Ishikawa (cell line): Measurements from ENCODE around the gene ADARB1.

Experiments used
- CEBPB ChIP-seq: IDR thresholded peaks from 2 replicates; pipeline ENCODE4 v1.6.1; 2012
- FOXM1 ChIP-seq: IDR thresholded peaks from 2 replicates; pipeline ENCODE4 v1.6.1; 2012; ENCODE audit warnings: low read depth, borderline replicate concordance
- TAF1 ChIP-seq: IDR thresholded peaks from 2 replicates; pipeline ENCODE4 v1.6.1; 2012; ENCODE audit warnings: low read depth, mild to moderate bottlenecking
- TCF12 ChIP-seq: IDR thresholded peaks from 2 replicates; pipeline ENCODE4 v1.6.1; 2012; ENCODE audit warnings: low read depth
- YY1 ChIP-seq: IDR thresholded peaks from 2 replicates; pipeline ENCODE4 v1.6.1; 2012; ENCODE audit warnings: low read depth
- ZBTB7A ChIP-seq: IDR thresholded peaks from 2 replicates; pipeline ENCODE4 v1.6.1; 2012; ENCODE audit warnings: low read depth
- TF ChIP-seq, protein P1 (sequence below): IDR thresholded peaks from 2 replicates; pipeline ENCODE4 v1.6.1; 2012
- TF ChIP-seq, protein P2 (sequence below): IDR thresholded peaks from 2 replicates; pipeline ENCODE4 v1.6.1; 2012; ENCODE audit warnings: low read depth, mild to moderate bottlenecking

DNA sequence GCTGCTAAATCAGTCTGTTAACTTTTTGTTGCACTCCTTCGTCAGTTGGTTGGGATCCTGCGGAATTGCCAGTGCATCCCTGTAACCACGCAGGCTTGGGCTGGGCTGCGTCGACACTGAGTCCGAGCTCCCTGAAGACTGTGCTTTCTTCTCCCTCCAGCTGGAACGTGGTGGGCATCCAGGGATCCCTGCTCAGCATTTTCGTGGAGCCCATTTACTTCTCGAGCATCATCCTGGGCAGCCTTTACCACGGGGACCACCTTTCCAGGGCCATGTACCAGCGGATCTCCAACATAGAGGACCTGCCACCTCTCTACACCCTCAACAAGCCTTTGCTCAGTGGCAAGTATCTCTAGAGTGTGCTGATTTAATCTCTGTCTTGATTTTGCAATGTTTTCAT, 130.0 kb downstream of the ADARB1 start:
- TF ChIP-seq CEBPB (no peak), YY1 (no peak), ZBTB7A (no peak), FOXM1 (no peak), TCF12 (no peak), TAF1 (no peak)
- TF ChIP-seq, protein P1, sequence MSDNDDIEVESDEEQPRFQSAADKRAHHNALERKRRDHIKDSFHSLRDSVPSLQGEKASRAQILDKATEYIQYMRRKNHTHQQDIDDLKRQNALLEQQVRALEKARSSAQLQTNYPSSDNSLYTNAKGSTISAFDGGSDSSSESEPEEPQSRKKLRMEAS = no peak
- TF ChIP-seq, protein P2, sequence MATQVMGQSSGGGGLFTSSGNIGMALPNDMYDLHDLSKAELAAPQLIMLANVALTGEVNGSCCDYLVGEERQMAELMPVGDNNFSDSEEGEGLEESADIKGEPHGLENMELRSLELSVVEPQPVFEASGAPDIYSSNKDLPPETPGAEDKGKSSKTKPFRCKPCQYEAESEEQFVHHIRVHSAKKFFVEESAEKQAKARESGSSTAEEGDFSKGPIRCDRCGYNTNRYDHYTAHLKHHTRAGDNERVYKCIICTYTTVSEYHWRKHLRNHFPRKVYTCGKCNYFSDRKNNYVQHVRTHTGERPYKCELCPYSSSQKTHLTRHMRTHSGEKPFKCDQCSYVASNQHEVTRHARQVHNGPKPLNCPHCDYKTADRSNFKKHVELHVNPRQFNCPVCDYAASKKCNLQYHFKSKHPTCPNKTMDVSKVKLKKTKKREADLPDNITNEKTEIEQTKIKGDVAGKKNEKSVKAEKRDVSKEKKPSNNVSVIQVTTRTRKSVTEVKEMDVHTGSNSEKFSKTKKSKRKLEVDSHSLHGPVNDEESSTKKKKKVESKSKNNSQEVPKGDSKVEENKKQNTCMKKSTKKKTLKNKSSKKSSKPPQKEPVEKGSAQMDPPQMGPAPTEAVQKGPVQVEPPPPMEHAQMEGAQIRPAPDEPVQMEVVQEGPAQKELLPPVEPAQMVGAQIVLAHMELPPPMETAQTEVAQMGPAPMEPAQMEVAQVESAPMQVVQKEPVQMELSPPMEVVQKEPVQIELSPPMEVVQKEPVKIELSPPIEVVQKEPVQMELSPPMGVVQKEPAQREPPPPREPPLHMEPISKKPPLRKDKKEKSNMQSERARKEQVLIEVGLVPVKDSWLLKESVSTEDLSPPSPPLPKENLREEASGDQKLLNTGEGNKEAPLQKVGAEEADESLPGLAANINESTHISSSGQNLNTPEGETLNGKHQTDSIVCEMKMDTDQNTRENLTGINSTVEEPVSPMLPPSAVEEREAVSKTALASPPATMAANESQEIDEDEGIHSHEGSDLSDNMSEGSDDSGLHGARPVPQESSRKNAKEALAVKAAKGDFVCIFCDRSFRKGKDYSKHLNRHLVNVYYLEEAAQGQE = no peak
